ENCODE results near the gene FAM222B.

DNA sequence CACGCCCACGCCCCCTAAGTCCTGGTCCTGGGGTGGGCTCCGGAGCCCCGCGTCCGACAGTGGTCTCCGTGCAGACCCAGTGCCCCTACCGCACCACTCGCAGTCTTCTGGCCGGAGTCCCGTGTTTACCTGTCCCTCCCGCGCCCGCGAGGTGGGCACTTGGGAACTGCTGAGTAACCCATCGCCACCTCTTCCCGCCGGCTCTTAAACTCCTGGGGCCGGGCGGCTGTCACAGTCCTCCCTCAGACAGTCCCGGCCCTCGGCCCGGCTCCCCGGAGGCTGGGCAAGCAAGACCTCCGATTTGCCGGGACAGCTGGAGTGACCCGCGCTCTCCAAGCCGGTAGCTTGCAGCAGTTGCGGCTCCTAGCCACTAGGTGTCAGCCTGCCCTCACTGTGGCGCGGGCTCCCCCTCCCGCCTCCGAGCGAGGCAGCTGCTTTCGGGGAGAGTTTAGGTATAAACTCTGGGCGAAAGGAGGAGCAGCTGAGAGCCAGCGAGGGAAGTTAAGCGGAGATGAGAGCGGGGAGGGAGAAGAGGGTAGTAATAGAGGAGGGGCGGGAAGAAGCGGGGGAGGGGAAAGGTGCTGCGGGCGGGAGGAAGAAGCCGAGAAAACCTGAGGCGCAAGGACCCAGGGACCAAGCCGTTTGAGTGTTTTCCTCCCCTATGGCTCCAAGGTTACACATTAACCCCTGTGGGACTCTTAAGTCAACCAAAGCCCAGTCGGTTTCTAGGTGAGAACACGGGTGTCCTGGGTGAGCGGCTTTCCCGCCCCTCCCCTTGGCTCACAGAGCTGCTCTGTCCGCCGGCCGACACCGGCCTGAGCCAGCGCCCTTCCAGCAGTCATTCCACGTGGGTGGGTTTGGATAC, 115.7 kb downstream of the FAM222B start:
- TF ChIP-seq, protein P1, sequence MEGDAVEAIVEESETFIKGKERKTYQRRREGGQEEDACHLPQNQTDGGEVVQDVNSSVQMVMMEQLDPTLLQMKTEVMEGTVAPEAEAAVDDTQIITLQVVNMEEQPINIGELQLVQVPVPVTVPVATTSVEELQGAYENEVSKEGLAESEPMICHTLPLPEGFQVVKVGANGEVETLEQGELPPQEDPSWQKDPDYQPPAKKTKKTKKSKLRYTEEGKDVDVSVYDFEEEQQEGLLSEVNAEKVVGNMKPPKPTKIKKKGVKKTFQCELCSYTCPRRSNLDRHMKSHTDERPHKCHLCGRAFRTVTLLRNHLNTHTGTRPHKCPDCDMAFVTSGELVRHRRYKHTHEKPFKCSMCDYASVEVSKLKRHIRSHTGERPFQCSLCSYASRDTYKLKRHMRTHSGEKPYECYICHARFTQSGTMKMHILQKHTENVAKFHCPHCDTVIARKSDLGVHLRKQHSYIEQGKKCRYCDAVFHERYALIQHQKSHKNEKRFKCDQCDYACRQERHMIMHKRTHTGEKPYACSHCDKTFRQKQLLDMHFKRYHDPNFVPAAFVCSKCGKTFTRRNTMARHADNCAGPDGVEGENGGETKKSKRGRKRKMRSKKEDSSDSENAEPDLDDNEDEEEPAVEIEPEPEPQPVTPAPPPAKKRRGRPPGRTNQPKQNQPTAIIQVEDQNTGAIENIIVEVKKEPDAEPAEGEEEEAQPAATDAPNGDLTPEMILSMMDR (IDR thresholded peaks at IDR 0.05) = peak; percentile 99 to 100 (median 100)
- TF ChIP-seq POLR2A (IDR thresholded peaks at IDR 0.05) = peak; percentile 46 to 54
